ENCODE results near the gene CD2BP2.
A peak's percentile ranks its signal among the peaks of the same experiment; 100 is the strongest.

CD2BP2 gene

DNA sequence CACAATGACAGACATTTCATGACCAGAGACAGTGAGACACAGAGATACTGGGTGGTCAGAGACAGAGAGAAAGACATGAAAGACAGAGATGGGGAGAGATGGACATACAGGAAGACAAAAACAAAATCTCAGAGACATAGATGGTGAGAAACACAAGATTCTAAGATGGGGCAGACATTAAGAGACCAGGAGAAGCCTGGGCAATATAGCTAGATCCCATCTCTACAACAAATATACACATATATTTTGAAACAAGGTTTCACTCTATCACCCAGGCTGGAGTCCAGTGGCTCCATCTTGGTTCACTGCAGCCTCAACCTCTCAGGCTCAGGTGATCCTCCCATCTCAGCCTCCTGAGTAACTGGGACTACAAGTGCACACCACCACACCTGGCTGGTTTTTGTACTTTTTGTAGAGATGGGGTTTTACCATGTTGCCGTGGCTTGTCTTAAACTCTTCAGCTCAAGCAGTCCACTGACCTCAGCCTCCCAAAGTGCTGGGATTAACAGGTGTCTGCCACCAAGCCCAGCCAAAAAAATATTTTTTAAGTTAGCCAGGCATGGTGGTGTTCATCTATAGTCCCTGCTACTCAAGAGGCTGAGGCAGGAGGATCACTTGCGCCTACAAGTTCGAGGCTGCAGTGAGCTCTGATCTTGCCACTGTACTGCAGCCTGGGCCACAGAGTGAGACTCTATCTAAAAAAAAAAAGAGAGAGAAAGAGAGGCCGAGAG is 25.1 kb upstream of the CD2BP2 start:
- H3K9me3 ChIP-seq, result no peaks in the 10 kb centered on the region
- TF ChIP-seq CTCF (IDR thresholded peaks at IDR 0.05), result no peak
- H3K36me3 ChIP-seq, result no peaks in the 10 kb centered on the region
- no peak overlapping the region for H3K4me3 ChIP-seq (ENCODE audit: low read depth in 1 of 2, low read length in 1 of 2)
- H3K27me3 ChIP-seq, result peaks cover 7% of the 10 kb centered on the region
- peak overlapping the region; percentile 48 for H3K27ac ChIP-seq
- H3K4me1 ChIP-seq (ENCODE audit: control insufficient read depth in 1 of 2, insufficient read depth in 1 of 2, low read depth in 1 of 2, low read length in 1 of 2), result peaks cover 28 to 37% of the 10 kb centered on the region in 2 experiments

GRCh38 chr16:30379158-30379783 is 24.2 kb upstream of the CD2BP2 start:
- Histone ChIP-seq H3K4me1 (ENCODE audit: control insufficient read depth in 1 of 2, insufficient read depth in 1 of 2, low read depth in 1 of 2, low read length in 1 of 2) (peaks cover 28 to 37% of the 10 kb centered on the region in 2 experiments), H3K4me3 (ENCODE audit: low read depth in 1 of 2, low read length in 1 of 2) (peak overlapping the region; percentile 81 to 87), H3K36me3 (no peaks in the 10 kb centered on the region), H3K27me3 (peaks cover 7% of the 10 kb centered on the region), H3K9me3 (no peaks in the 10 kb centered on the region), H3K27ac (peak overlapping the region; percentile 99)
- no peak for TF ChIP-seq CTCF (IDR thresholded peaks at IDR 0.05)

DNA sequence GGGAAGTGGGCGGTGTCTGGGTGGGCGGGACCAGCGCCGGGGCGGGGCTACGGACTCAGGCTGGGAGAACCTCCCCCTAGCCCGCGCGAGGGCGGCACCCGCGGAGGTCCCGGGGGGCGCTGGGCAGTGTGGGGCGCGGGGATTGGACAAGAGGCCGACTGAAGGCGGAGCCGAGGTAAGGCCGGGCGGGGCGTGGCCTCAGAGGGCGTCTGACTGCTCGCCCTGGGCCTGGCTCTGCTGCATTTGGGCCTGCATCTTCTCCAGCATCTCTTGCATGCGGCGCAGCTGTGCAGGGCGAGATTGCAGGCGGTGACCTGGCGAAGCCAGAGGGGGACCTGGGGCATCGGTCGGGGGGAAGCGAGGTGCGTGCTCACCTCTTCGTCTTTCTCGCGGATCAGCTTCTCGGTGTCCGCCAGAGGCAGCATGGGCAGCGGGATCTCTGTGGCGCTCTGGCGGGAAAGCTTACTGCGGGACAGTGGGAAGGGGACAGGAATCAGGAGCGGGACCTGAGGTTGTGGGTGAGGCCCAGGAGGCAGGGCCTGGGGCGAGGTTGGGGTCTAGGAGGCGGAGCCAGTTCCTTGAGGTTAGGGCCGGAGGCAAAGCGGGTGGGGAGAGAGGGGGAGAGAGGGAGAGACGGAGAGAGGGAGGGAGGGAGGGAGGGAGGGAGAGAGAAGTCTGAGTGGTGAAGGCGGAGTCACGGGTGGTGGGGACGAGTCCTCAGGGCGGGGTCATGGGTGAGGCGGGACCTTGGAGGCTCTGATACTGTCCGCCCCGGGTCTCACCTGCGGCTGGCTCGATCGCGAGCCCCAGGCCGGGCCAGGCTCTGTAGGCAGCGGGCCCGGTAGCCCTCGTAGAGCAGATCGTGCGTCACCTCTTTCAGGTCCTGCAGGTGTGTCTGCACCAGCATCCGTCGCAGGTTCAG is 23.4 kb upstream of the CD2BP2 start:
- Histone ChIP-seq H3K4me3 (ENCODE audit: low read depth in 1 of 2, low read length in 1 of 2) (peak overlapping the region; percentile 81 to 87), H3K36me3 (no peaks in the 10 kb centered on the region), H3K27ac (peak overlapping the region; percentile 99), H3K4me1 (ENCODE audit: control insufficient read depth in 1 of 2, insufficient read depth in 1 of 2, low read depth in 1 of 2, low read length in 1 of 2) (peaks cover 28 to 37% of the 10 kb centered on the region in 2 experiments), H3K27me3 (peaks cover 7% of the 10 kb centered on the region), H3K9me3 (no peaks in the 10 kb centered on the region)
- TF ChIP-seq CTCF (IDR thresholded peaks at IDR 0.05), result no peak

- Histone ChIP-seq H3K4me1 (ENCODE audit: control insufficient read depth in 1 of 2, insufficient read depth in 1 of 2, low read depth in 1 of 2, low read length in 1 of 2) (peaks cover 28 to 36% of the 10 kb centered on the region in 2 experiments), H3K9me3 (no peaks in the 10 kb centered on the region), H3K27me3 (peaks cover 6% of the 10 kb centered on the region), H3K4me3 (ENCODE audit: low read depth in 1 of 2, low read length in 1 of 2) (peak overlapping the region; percentile 81 to 87), H3K27ac (peak overlapping the region; percentile 99), H3K36me3 (no peaks in the 10 kb centered on the region)
- no peak for TF ChIP-seq CTCF (IDR thresholded peaks at IDR 0.05)
Observed at GRCh38 chr16:30377812-30378235, 22.7 kb upstream of the CD2BP2 start.

DNA sequence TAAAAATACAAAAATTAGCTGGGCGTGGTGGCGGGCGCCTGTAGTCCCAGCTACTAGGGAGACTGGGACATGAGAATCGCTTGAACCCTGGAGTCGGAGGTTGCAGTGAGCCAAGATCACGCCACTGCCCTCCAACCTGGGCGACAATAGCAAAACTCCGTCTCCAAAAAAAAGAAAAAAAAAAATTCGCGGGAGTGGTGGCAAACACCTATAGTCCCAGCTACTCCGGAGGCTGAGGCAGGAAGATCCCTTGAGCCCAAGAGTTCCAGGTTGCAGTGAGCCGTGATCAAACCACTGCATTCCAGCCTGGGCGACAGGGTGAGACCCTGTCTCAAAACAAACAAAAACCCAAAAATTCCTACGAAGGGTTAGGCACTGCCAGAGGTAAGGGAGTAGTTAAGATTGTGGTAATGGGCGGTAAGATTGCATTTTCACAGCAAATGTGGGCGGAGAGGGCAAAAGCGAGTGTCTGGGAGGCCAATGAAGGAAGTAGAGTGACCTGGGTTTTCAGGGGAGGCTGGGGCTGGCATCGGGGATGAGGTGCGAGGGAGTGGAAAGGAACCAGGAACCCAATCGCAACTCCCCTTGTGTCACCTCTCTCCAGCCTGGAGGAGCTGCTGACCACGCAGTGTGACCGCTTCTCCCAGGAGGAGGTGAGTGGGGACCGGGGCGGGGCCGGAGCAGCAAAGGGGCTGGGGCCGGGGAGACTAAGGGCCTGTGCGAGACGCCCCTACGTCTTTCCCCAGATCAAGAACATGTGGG is 22.1 kb upstream of the CD2BP2 start:
- Histone ChIP-seq H3K9me3 (no peaks in the 10 kb centered on the region), H3K27ac (peak overlapping the region; percentile 99), H3K36me3 (no peaks in the 10 kb centered on the region), H3K27me3 (no peaks in the 10 kb centered on the region), H3K4me1 (ENCODE audit: control insufficient read depth in 1 of 2, insufficient read depth in 1 of 2, low read depth in 1 of 2, low read length in 1 of 2) (peaks cover 22 to 30% of the 10 kb centered on the region in 2 experiments), H3K4me3 (ENCODE audit: low read depth in 1 of 2, low read length in 1 of 2) (peak overlapping the region; percentile 81 to 87)
- TF ChIP-seq CTCF (IDR thresholded peaks at IDR 0.05), result no peak

Measured in neutrophil (primary cell).